ENCODE results near the gene FAM168B.

GRCh38 chr2:131035112-131035825 is 58.0 kb downstream of the FAM168B start:
- TF ChIP-seq MXI1 (IDR thresholded peaks at IDR 0.05; ENCODE audit: low read depth, low read length) = no peak
- no peak for TF ChIP-seq SPI1 (IDR thresholded peaks at IDR 0.05; ENCODE audit: borderline replicate concordance, insufficient read depth, low read depth, low read length)
- no peak for TF ChIP-seq ZSCAN29 (IDR thresholded peaks at IDR 0.05)
- TF ChIP-seq SIN3A (IDR thresholded peaks at IDR 0.05; ENCODE audit: low read depth, low read length) = no peak
